ENCODE data around the gene SLC7A7. TPM values are rescaled to one million over a fixed set of nuclear protein-coding genes. Genes with fewer than 3 reads are reported as not detected.

Gene SLC7A7
- total RNA-seq, 1 donor from 2014 or later = 7.6 TPM

DNA sequence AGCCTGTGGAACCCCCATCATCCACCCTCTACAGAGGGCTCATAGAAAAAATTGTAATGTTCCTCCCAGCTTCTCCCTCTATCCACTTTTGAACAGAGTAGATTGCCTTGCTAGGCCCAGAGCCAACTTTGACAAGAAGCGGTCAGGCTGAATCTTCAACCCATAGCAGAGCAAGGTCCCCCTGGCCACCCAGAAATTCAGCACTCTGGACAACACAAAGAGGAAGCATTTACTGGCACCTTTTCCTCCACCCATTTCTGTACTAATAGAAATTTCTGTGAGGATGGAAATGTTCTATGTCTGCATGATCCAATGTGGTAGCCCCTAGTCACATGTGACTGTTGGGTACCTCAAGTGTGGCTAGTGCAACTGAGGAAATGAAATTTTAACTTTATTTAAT, 91.4 kb downstream of the SLC7A7 start:
- TF ChIP-seq, protein P1, sequence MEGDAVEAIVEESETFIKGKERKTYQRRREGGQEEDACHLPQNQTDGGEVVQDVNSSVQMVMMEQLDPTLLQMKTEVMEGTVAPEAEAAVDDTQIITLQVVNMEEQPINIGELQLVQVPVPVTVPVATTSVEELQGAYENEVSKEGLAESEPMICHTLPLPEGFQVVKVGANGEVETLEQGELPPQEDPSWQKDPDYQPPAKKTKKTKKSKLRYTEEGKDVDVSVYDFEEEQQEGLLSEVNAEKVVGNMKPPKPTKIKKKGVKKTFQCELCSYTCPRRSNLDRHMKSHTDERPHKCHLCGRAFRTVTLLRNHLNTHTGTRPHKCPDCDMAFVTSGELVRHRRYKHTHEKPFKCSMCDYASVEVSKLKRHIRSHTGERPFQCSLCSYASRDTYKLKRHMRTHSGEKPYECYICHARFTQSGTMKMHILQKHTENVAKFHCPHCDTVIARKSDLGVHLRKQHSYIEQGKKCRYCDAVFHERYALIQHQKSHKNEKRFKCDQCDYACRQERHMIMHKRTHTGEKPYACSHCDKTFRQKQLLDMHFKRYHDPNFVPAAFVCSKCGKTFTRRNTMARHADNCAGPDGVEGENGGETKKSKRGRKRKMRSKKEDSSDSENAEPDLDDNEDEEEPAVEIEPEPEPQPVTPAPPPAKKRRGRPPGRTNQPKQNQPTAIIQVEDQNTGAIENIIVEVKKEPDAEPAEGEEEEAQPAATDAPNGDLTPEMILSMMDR (IDR thresholded peaks at IDR 0.05) = no peak
- Histone ChIP-seq H3K36me3 (no peaks in the 10 kb centered on the region), H3K4me1 (no peaks in the 10 kb centered on the region), H3K4me3 (no peak overlapping the region), H3K27me3 (no peaks in the 10 kb centered on the region), H3K27ac (no peak overlapping the region), H3K9me3 (peaks cover 0 to 5% of the 10 kb centered on the region in 2 donors)
- intact Hi-C loops (cut with DNase I) = no loop called here
- DNase-seq (ENCODE audit: low spot score in 2 of 2) = no peak

Other genes with a start within 250 kb of the SLC7A7 start
- 186 TPM for gene DAD1, start 226.2 kb downstream of the SLC7A7 start, total RNA-seq
- gene ABHD4, start 217.1 kb downstream of the SLC7A7 start, total RNA-seq = 33.5 TPM
- gene OR6J1, start 171.1 kb downstream of the SLC7A7 start, total RNA-seq = not detected
- gene OXA1L, start 48.7 kb downstream of the SLC7A7 start, total RNA-seq = 68.3 TPM
- 6.6 TPM for gene MRPL52, start 14.5 kb upstream of the SLC7A7 start, total RNA-seq
- gene MMP14, start 21.1 kb upstream of the SLC7A7 start, total RNA-seq = 178 TPM
- 214 TPM for gene LRP10, start 56.3 kb upstream of the SLC7A7 start, total RNA-seq
- 1.9 TPM for gene REM2, start 67.8 kb upstream of the SLC7A7 start, total RNA-seq
- gene RBM23, start 103.7 kb upstream of the SLC7A7 start, total RNA-seq = 113 TPM
- 118 TPM for gene PRMT5, start 113.9 kb upstream of the SLC7A7 start, total RNA-seq
- gene HAUS4, start 141.7 kb upstream of the SLC7A7 start, total RNA-seq = 61.8 TPM
- gene AJUBA, start 167.1 kb upstream of the SLC7A7 start, total RNA-seq = 11.6 TPM
- gene C14orf93, start 194.7 kb upstream of the SLC7A7 start, total RNA-seq = 7.1 TPM
- gene PSMB5, start 219.5 kb upstream of the SLC7A7 start, total RNA-seq = 62.7 TPM
- gene PSMB11, start 226.8 kb upstream of the SLC7A7 start, total RNA-seq = not detected
- 5.9 TPM for gene CDH24, start 242.1 kb upstream of the SLC7A7 start, total RNA-seq

Measured in ascending aorta (tissue), 2 donors.